GM04504 (cell line): Measurements from ENCODE around the gene SCART1.
"Not testable (repeated sequence)": the region's sequence is repeated elsewhere in the genome, so short reads cannot be mapped to it uniquely, and the experiment has no call there.

Source experiments
- DNase-seq: peaks from one replicate; pipeline ENCODE4 v3.0.0-alpha.2; 2012; ENCODE audit warnings: low read depth

The SCART1 gene

DNA sequence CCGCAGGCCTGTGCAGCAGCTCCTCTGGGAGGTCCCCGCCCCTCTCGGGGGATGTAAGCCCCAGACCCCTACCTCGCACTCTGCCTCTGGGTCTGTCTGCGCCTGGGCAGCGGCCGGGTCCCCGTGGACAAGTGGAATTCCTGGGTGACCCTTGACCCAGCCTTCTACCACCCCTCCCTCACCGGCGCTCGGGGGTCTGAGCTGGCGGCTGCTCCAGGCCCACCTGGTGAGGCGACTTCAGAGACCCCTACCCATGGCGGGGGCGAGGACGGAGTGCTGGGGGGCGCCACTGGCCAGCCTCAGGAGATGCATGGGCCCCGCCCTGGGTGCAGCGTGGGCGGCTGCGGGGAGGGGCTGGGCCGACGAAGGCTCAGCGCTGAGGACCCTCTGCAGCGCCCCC, 21.0 kb upstream of the SCART1 start:
- DNase-seq = not testable (repeated sequence)

DNA sequence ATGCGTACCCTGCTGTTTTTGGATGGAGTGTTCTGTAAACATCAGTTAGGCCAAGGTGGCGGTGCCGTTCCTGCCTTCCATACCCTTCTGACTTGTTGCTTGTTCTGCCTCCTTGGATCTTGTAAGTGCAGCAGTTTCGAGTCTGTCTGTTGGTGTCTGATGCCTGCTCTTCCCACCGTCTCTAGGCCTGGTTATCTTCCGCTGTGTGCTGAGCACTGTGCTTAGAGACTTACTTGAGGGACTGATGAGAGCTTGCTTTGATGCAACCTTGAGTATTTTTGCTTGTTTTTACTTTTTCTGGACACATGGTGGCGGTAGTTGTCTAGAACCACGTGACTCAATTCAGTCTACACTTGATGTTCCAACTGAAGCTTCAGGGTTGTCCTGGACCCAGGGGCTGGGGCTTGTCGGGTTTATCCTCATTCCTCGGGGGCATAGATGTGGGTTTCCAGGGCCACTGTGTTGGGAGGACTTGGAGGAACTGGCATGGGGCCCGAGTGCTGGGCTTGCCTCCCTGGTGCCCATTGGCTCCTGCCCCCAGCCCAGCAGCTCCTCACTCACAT, 15.0 kb upstream of the SCART1 start:
- DNase-seq = no peak

DNA sequence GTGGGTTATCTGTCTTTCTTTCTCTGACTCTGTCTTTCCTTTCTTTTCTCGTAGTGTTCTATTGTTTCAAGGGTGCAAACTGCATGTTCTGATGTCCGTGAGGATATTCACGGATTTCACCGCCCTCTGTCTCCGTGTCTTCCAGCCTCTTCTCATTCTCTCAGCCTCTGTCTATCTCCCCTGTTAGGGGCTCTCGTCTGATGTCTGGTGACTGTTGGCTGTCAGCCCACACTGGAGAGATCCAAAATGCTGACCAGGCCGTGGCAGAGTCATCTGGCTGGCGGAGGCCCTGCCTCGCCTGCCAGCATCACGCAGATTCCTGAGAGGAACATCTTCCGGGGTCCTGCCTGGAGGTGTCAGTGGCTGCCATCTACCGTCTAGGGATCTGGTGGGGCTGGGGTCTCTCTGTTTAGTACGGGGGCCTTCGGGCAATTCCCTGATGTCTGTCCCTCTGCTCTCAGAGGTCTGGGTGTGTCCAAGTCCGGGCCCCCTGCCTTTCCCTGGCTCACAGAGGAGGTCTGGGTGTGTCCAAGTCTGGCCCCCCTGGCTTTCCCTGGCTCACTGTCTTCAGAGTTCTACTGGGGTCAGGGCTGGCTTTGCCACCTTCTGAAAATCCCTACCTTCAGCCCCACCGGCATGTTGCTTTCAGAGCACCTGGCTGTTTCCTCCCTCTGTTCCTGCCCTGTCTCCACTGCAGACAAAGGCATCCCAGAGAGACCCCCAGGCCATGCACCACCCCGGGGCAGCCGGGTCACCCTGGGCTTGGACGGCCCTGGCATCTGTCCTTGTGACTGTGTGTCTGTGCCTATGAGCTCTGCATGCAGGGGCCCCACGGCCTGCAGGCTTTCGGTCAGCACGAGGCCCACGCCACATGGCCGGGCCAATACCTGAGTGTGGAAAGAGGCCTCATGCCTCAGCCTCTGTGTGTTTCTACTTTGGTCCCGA, 14.0 kb upstream of the SCART1 start:
- no peak for DNase-seq

DNA sequence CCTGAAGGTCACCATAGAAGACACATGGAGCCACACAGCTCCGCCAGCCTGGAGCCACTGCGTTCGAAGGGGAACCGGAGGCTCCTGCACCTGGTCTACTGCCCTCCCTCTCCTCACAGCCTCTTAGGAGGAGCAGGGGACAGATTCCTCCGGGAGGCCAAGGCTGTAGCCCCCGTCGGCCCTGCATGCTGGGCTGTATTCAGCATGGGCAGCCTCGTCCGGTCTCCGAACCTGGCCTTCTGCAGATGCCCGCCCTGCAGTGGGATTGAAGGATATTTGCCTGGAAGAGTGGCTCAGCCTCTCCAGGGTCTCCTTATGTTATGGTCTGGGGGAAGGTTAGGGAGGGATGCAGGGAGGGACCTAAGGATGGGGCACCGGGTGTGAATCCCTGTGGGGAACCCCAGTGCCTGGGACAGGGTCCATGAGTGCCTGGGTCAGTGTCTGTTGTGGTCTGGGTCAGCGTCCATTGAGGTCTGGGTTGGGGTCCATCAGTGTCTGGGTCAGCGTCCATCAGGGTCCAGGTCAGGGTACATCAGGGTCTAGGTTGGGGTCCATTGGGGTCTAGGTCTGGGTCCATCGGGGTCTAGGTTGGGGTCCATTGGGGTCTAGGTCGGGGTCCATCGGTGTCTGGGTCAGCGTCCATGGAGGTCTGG, 13.0 kb upstream of the SCART1 start:
- DNase-seq = no peak

DNA sequence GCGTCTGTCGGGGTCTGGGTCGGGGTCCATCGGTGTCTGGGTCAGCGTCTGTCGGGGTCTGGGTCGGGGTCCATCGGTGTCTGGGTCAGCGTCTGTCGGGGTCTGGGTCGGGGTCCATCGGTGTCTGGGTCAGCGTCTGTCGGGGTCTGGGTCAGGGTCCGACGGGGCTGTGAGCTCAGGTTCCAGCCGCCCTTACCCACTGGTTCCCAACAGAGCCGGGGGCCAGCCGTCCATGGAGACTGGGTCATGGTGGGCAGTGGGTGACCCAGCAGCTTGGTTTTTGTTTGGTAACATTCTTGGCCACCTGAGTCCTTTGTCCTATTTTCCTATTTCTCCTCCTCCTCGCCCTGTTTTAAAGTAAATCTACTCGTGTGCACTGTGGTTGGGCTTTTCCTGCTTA, 12.4 kb upstream of the SCART1 start:
- DNase-seq = not testable (repeated sequence)

DNA sequence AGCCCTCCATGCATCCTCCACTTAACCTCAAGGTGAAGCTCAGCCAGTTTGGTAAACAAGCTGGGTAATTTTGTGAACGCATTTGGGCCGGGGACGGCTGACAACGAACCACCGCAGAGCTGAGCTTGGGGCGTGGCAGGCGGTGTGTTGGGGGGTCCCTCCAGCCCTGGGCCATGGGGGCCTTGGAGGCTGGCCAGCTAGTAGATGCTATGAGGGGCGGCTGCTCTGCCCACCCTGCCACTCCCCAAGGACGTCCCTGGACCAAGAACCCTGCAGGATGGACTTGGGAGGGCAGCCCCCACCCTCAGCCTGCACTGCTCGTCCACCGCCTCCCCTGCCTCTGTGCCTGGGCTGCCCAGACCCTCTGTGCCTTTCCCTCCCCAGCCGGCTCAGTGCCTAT, 12.0 kb upstream of the SCART1 start:
- DNase-seq = no peak

DNA sequence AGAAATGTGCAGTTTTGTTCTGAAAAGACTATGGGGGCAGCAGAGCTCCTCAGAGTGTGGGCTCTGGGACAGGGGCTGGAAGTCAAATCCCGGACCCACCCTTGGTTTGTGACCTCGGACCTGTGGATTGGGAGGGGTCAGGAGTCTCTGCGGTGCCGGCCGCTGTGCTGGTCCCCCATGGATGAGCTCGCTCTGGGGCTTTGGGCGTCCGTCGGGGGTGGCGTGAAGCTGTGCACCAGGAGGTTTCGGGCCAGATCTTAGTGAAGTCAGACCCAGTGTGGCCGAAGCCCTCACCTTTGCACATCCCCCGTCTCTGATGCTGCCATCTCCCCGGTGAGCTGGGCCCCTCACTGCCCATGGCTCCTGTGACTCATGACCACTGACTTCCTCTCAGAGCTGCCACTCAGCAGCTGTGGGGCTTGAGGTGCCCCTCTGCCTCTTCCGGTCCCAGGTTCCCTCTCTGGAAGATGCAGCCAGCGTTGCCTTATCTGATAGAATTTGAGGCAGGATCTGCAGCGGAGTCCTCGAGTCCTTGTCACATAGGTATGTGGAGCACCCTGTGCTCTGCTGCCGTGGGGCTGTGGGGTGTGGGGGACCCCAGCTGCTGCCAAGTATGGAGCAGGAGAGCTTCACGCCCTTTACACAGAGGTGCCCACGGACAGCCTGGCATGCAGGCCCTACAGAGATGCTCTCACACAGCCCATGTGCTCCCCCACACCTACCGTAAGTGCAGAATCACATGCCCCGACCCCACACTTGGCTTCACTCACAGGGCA, 11.4 kb upstream of the SCART1 start:
- no peak for DNase-seq

DNA sequence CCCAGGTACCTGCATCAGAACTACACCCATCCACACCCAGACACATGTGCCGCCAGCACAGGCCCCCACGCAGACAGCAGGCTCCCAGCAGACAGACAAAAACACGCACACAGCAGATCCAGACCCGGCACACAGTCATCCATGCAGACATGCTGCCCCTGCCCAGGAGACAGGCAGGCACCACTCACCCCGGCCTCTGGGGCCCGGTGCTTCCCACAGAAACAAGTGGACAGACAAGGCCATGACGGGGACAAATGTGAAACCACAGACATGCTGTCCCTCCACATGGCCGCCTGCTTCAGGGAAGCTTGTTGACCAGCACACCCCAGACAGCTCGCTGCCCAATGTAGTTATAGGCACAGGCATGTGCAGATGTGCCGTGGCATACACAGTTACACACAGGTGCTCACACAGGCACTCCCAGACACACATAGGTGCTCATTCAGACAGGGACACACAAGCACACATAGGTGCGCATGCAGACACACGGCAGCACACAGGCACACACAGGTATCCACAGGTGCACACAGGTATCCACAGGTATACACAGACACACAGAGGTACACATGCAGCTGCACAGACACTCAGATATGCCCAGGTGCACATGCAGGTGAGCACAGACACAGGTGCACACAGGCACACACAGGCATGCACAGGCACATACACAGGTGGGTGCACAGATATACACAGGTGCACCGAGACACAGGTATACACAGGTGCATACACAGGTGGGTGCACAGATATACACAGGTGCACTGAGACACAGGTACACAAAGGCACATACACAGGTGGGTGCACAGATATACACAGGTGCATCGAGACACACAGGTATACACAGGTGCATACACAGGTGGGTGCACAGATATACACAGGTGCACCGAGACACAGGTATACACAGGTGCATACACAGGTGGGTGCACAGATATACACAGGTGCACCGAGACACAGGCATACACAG, 10.5 kb upstream of the SCART1 start:
- DNase-seq = no peak

DNA sequence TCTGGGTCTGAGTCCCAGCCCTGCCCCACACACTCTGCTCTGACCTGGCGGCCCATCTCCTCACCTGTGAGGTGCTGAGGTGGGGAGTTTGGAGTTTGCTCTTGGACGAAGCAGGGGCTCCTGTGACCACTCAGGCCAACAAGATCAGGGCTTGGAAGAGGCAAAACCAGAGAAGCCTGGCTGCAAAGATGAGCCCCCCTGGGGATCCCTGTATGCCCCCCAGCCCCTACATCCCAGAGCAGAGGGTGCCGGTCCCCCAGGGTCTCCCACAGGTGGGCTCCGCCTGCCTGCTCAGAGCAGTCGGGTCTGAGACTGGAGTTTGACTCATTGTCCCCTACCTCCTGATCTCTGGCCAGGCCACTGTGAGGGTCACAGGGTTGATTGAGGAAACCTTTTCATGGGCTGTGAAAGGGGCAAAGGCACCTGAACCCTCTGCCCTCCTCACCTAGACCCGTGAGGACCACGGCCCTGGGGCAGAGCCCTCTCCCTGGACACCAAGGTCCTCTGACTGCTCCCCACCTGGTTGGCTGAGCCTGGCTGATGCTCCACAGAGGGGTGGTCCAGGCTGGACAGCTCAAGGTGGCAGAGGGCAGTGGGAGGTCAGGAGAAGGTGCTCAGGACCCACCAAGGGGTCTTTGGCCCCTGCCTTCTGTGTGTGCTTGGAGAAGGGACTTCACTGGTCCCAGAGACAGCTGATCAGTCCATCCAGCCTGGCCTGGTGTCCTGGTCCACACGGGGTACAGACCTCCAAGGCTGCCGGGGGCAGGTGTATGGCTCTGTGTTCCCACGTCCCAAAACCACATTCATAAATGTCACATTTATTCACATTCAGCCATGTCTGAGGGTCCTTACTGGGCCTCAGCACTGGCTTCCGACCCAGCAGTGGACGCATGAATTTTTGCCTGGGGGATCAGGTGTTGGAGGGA, 9.1 kb upstream of the SCART1 start:
- DNase-seq = no peak

DNA sequence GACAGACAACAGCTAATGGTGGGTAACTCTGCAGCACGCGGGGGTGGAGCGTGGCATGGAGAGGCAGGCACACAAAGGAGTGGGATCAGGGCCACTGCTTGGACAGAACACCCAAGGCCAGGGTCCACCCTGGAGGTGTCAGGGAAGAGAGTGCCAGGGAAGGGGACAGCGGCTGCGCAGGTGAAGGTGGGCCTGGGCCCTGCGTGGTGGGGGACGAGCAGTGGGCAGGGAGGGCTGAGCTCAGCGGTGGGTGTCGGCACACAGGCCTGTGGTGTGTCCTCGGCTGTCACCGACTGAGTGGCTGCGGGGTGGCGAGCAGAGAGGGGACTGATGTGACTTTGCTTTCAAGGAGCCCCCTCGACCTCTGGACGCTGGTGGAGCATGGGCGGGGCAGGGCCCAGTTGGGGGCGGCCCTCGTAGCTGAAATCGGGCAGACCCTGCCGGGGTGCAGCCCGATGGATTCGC, 8.4 kb upstream of the SCART1 start:
- DNase-seq = no peak

DNA sequence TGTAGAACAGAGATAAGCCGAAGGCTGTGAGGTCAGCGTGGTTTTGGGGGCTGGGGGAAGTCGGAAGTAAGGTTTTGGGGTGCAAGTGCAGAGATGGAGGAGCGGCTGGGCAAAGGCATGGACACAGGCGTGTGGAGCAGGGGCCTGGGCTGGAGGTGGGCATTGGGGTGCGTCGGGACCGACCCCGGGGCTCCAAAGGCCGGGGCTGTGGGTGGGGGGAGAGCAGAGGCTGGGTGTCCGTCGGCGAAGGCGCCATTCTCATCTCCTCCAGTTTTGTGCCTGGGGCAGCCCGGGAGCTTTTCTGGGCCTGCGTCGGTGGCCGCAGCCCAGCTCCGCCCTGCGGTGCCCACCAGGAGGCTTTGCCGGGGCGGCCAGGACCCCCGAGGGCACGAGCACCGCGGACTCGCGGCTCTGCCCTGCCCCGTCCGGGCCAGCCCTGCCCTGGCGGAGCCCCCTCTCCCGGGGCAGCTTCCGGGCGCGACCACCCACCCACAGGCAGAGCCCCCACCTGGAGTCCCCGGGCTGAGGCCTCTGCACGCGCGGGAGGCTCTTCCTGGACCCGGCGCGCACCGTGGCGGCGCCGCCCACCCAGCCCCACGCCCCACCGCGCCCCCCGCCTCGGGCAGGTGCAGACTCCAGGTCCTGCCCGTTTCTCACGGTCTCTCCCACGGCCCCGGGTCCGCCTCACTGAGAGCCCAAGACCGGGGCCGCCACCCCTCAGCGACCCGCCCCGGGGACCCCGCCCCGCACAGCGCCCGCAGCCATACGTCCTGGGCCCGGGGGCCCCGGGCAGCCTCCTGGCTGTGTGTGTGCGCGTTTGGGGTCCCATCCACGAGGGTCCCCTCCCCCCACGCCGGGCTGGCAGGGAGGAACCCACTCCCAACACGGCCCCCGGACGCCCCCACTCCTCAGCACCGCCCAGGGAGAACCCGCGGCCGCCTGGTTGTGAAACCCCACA, 7.7 kb upstream of the SCART1 start:
- no peak for DNase-seq

DNA sequence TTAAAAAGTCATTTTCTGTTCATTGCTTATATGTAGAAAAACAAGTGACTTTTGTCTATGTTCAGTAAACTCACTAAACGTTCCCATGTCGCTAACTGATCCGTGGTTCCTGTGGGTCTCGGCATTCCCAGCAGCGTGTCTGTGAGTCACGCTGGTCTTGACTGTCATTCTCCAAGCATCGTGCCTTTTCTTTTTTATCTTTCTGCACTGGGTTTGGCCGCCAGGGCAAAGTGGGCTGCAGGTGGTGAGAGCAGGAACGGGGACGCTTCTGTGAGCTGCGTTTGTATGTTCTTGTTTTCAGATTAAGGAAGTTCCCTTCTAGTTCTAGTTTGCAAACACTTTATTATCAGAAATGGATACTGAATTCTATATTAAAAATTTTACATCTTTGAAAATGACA, 6.8 kb upstream of the SCART1 start:
- no peak for DNase-seq

DNA sequence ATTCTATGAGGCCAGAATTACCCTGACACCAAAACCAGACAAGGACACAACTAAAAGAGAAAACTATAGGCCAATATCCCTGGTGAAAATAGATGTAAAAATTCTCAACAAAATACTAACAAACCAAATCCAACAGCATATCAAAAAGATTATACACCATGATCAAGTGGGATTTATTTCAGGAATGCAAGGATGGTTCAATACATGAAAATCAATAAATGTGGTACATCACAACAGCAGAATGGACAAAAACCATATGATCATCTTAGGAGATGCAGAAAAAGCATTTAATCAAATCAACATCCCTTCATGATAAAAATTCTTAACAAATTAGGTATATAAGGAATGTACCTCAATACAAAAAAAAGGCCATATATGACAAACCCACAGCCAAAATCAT, 5.6 kb upstream of the SCART1 start:
- no peak for DNase-seq

DNA sequence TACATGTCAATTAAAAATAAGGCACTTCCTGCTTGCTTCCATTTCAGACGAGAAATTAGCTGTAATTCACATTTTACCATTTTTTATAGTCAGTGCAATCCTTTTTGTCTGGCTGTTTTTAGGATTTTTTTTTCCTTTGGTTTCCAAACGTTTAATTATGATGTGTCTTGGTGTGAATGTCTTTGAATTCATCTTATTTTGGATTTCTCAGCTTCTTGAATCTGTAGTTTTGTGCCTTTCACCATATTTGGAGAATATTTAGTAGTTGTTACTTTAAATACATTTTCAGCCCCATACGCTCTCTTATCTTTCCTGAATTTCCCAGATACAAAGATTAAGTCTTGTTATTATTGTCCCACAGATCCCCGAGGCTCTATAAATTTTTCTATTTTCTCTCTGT, 2.4 kb upstream of the SCART1 start:
- no peak for DNase-seq

DNA sequence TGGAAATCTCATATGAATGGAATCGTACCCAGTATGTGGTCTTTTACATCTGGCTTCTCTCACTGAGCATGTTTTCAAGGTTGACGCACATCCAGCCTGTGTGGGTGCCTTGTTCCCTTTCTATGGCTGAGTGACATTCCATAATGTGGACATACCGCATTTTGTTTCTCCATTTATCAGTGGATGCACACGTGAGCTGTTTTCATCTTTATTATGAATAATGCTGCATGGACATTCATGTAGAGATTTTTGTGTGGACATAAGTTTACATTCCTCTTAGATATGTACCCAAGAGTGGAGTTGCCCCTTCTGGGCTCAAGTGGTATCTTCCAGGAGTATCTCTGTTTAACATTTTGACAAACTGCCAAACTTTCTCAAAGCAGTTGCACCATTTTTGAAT, 1.3 kb upstream of the SCART1 start:
- DNase-seq = no peak

DNA sequence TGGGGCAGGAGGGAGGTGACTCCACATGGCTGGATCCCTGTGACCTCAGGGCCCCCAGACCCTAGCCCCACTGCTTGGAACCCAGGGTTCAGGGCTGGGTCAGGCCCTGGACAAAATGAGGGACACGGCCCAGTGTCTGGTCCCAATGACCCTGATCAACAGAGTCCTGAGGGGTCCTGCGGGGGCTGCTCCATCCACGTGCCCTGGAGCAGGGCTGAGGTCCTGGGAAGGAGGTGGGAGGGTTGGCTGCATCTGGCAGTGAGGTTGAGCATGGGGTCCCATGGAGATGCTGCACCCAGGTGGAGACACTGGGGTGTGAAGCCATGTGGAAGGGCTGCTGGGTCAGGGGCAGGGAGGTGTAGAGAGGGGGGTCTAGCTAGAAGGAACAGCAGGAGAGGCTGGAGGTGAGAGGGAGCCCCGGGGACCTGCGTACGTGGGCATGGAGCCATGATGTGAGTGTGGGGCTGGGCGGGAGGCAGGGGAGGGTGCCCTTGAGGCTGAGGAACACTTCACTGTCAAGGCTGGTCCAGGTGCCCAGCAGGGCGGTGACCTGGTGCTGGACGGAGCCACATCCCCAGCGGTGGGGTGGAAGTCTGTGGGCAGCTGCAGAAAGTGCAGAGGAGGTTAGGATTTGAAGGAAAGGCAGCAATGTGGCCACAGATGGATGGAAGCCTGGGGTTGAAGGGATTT, 604 bp downstream of the SCART1 start:
- DNase-seq = no peak

DNA sequence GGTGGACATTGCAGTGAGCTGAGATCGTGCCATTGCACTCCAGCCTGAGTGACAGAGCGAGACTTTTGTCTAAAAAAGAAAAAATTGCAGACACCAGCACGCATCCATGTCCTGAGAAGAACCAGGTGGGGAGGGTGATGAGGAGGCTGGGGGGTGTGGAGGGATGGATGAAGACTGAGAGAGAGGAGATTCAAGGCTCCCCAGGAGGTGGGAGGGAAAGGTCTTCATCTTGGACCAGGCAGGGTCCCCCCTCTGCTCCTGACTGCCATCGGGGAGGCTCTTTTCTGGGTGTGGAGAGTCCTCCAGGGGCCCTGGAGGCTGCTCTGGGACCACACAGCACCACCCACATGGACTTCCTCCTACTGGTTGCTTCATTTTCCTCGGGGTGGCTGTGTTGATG, 1.5 kb downstream of the SCART1 start:
- DNase-seq = no peak

DNA sequence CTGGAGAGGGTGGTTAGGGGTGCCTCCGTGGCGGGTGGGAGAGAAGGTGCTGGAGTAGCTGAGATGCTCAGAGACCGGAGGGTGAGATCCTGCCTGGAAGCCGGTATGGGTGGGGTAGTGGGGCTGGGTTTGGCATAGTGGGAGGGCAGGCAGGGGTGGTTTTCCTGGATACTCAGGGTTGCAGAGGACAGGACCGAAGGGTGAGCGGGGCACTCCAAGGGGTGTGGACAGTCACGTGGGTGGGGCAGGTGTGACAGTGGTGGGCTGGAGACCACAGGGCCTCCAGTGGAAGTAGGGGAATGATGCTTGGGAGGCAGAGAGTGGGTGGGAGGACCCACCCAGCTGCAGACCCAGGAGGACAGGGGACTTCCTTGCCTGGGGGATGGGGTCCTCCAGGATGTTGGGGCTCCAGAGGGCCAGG, 1.9 kb downstream of the SCART1 start:
- no peak for DNase-seq
